Fibroblast of upper back skin (primary cell): ENCODE data around the gene SLC6A13.

Experiments
- DNase-seq: peaks from one replicate; pipeline ENCODE4 v3.0.0-alpha.2; 2013

Gene SLC6A13

GRCh38 chr12:213527-213932 is 49.1 kb downstream of the SLC6A13 start:
- DNase-seq, result no peak

GRCh38 chr12:212715-213526 is 49.7 kb downstream of the SLC6A13 start:
- DNase-seq, result no peak

- DNase-seq, result no peak
Measured at GRCh38 chr12:212415-212714, 50.3 kb downstream of the SLC6A13 start.

GRCh38 chr12:211639-212414 is 50.8 kb downstream of the SLC6A13 start:
- DNase-seq, result no peak

- no peak for DNase-seq
Measured at GRCh38 chr12:211142-211465, 51.5 kb downstream of the SLC6A13 start.

- DNase-seq, result no peak
Measured at GRCh38 chr12:210277-211141, 52.1 kb downstream of the SLC6A13 start.

GRCh38 chr12:209851-210250 is 52.8 kb downstream of the SLC6A13 start:
- DNase-seq, result no peak

GRCh38 chr12:209246-209645 is 53.4 kb downstream of the SLC6A13 start:
- no peak for DNase-seq

- no peak for DNase-seq
Measured at GRCh38 chr12:208813-209212, 53.8 kb downstream of the SLC6A13 start.

GRCh38 chr12:207804-208203 is 54.8 kb downstream of the SLC6A13 start:
- DNase-seq, result no peak

GRCh38 chr12:206746-207440 is 55.7 kb downstream of the SLC6A13 start:
- DNase-seq, result no peak

- no peak for DNase-seq
Measured at GRCh38 chr12:205026-205425, 57.6 kb downstream of the SLC6A13 start.

GRCh38 chr12:204261-204678 is 58.4 kb downstream of the SLC6A13 start:
- DNase-seq, result no peak

GRCh38 chr12:203462-204260 is 59.0 kb downstream of the SLC6A13 start:
- DNase-seq, result no peak

- DNase-seq, result no peak
Measured at GRCh38 chr12:203074-203461, 59.6 kb downstream of the SLC6A13 start.

- no peak for DNase-seq
Measured at GRCh38 chr12:202081-202731, 60.4 kb downstream of the SLC6A13 start.

GRCh38 chr12:201361-201760 is 61.3 kb downstream of the SLC6A13 start:
- no peak for DNase-seq

GRCh38 chr12:198705-199104 is 63.9 kb downstream of the SLC6A13 start:
- DNase-seq, result no peak

- no peak for DNase-seq
Measured at GRCh38 chr12:197911-198695, 64.5 kb downstream of the SLC6A13 start.

- DNase-seq, result no peak
Measured at GRCh38 chr12:197347-197746, 65.3 kb downstream of the SLC6A13 start.

GRCh38 chr12:196436-196835 is 66.2 kb downstream of the SLC6A13 start:
- DNase-seq, result no peak
